Fibroblast of mammary gland (primary cell): ENCODE measurements around the gene LRP1-AS.

Source experiments
- DNase-seq: peaks from one replicate; pipeline ENCODE4 v3.0.0-alpha.2; 2010; ENCODE audit warnings: low read depth
- H3K4me3 ChIP-seq: 2 replicates; pipeline ENCODE4 v1.5.1; 2011; ENCODE audit warnings: low read depth, mild to moderate bottlenecking, low read length, moderate library complexity; ENCODE audit not compliant: control insufficient read depth
- CTCF ChIP-seq: conservative IDR thresholded peaks from 2 replicates; pipeline ENCODE4 v1.5.1; 2011; ENCODE audit warnings: low read depth, low read length, inconsistent platforms; ENCODE audit not compliant: control insufficient read depth, insufficient read depth

The LRP1-AS gene

GRCh38 chr12:57170408-57170807 is 23.0 kb upstream of the LRP1-AS start:
- no peak for TF ChIP-seq CTCF
- no peak for DNase-seq
- no peak overlapping the region for H3K4me3 ChIP-seq

GRCh38 chr12:57169969-57170368 is 22.6 kb upstream of the LRP1-AS start:
- DNase-seq, result no peak
- no peak overlapping the region for H3K4me3 ChIP-seq
- no peak for TF ChIP-seq CTCF

- no peak overlapping the region for H3K4me3 ChIP-seq
- no peak for DNase-seq
- TF ChIP-seq CTCF, result no peak
Measured at GRCh38 chr12:57169046-57169795, 21.8 kb upstream of the LRP1-AS start.

DNA sequence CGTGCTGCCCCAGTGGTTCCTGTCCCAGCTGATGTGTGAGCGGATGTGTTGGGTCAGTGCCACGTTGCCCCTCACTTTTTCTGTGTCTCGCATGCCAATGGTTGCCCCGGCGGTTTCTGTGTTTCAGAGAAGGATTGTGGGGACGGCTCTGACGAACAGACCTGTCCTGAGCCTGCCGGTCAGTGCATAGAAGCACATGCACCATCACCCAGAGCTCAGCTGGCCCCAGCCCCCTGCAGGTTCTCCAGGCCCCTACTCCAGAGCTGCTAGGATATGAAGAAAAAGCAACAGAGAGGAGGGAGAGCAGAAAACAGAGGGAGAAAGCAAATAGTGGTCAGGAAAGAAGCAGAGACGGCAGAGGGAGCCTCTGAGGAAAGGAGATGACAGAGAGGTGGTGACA is 20.6 kb upstream of the LRP1-AS start:
- no peak overlapping the region for H3K4me3 ChIP-seq
- no peak for TF ChIP-seq CTCF
- no peak for DNase-seq

GRCh38 chr12:57166971-57167371 is 19.6 kb upstream of the LRP1-AS start:
- peak; percentile 90 for DNase-seq
- no peak for TF ChIP-seq CTCF
- no peak overlapping the region for H3K4me3 ChIP-seq

GRCh38 chr12:57165741-57166140 is 18.3 kb upstream of the LRP1-AS start:
- H3K4me3 ChIP-seq, result no peak overlapping the region
- peak; percentile 52 for DNase-seq
- no peak for TF ChIP-seq CTCF
